IMR-90 (cell line): ENCODE data around the gene MOCS1. TPM values are rescaled to one million over a fixed set of nuclear protein-coding genes. Genes with fewer than 3 reads are reported as not detected.

Experiments used
- ATAC-seq: fragments of 200-7000 bp; cut with Tn5 transposase; 2 replicates; pipeline ENCODE4 v1.9.1; 2020; ENCODE audit warnings: low read depth, mild to moderate bottlenecking, moderate library complexity
- BruUV-seq: library from RNA; stranded (reverse); fragments of 400-500 nt; replicated peaks from 2 replicates; lab custom pipeline; 2021; lab: Mats Ljungman, UMichigan
- CTCF ChIA-PET: fragments of 300-600 bp; formaldehyde crosslinking; extraction: SDS; loops from one replicate; lab custom pipeline; 2021; ENCODE audit warnings: antibody characterized with exemption; lab: Yijun Ruan, JAX
- POLR2A ChIA-PET: fragments of 300-600 bp; sonication (Branson Sonifier 250); formaldehyde crosslinking; loops from one replicate; lab custom pipeline; 2022; ENCODE audit warnings: antibody characterized with exemption; ENCODE audit not compliant: unreplicated experiment; lab: Charles Lee
- DNase-seq: peaks from one replicate; pipeline ENCODE4 v3.0.0; 2013
- H2AFZ ChIP-seq: replicated peaks from 2 replicates; pipeline ENCODE3; 2013; ENCODE audit warnings: low read length, mild to moderate bottlenecking; ENCODE audit not compliant: poor library complexity
- H2AK5ac ChIP-seq: 2 replicates; pipeline ENCODE4 v1.6.1; 2013; ENCODE audit warnings: low read depth, low read length, inconsistent platforms
- H2AK9ac ChIP-seq: replicated peaks from 2 replicates; pipeline ENCODE3; 2013; ENCODE audit warnings: mild to moderate bottlenecking, low read depth, low read length, moderate library complexity; ENCODE audit not compliant: poor library complexity
- H2BK120ac ChIP-seq: 2 replicates; pipeline ENCODE4 v1.6.1; 2013; ENCODE audit warnings: low read depth, low read length, inconsistent platforms
- H2BK15ac ChIP-seq: 3 replicates; pipeline ENCODE4 v1.6.1; 2013; ENCODE audit warnings: low read depth, low read length, inconsistent platforms
- H2BK20ac ChIP-seq: 2 replicates; pipeline ENCODE4 v1.6.1; 2013; ENCODE audit warnings: low read depth, mild to moderate bottlenecking, inconsistent platforms, low read length, moderate library complexity
- H2BK5ac ChIP-seq: 2 replicates; pipeline ENCODE4 v1.6.1; 2013; ENCODE audit warnings: mild to moderate bottlenecking, low read depth, low read length, inconsistent platforms; ENCODE audit not compliant: poor library complexity, severe bottlenecking
- H3K14ac ChIP-seq: replicated peaks from 2 replicates; pipeline ENCODE4 v1.6.1; 2013; ENCODE audit warnings: low read depth, low read length, inconsistent platforms
- H3K18ac ChIP-seq: 2 replicates; pipeline ENCODE4 v1.6.1; 2013; ENCODE audit warnings: low read depth, low read length, control low read depth
- H3K23ac ChIP-seq: 2 replicates; pipeline ENCODE4 v1.6.1; 2013; ENCODE audit warnings: low read depth, low read length, inconsistent platforms
- H3K27ac ChIP-seq: 2 replicates; pipeline ENCODE4 v1.5.1; 2013; ENCODE audit warnings: mild to moderate bottlenecking, control low read depth, low read length; ENCODE audit not compliant: insufficient read depth
- H3K27me3 ChIP-seq: 2 replicates; pipeline ENCODE4 v1.6.1; 2013; ENCODE audit warnings: low read length; ENCODE audit not compliant: control insufficient read depth, insufficient read depth
- H3K36me3 ChIP-seq: 2 replicates; pipeline ENCODE4 v1.6.1; 2013; ENCODE audit warnings: low read length, mixed read lengths; ENCODE audit not compliant: control insufficient read depth, insufficient read depth
- H3K4ac ChIP-seq: 2 replicates; pipeline ENCODE4 v1.6.1; 2013; ENCODE audit warnings: low read depth, low read length, inconsistent platforms
- H3K4me1 ChIP-seq: 2 replicates; pipeline ENCODE4 v1.6.1; 2013; ENCODE audit warnings: low read length, mixed read lengths; ENCODE audit not compliant: control insufficient read depth, insufficient read depth
- H3K4me2 ChIP-seq: 2 replicates; pipeline ENCODE4 v1.6.1; 2013; ENCODE audit warnings: low read depth, mild to moderate bottlenecking, control low read depth, low read length, moderate library complexity
- H3K4me3 ChIP-seq: 2 replicates; pipeline ENCODE4 v1.5.1; 2013; ENCODE audit warnings: low read depth, mild to moderate bottlenecking, control low read depth, low read length, moderate library complexity; ENCODE audit not compliant: insufficient read depth
- H3K56ac ChIP-seq: 2 replicates; pipeline ENCODE4 v1.6.1; 2013; ENCODE audit warnings: low read length, inconsistent platforms; ENCODE audit not compliant: insufficient read depth; ENCODE audit errors: extremely low read depth
- H3K79me1 ChIP-seq, 2 experiments: 2 replicates each; pipeline ENCODE4 v1.6.1; 2013; ENCODE audit warnings: low read length in 2 of 2, inconsistent platforms in 1 of 2, low read depth in 1 of 2
- H3K9ac ChIP-seq: 2 replicates; pipeline ENCODE4 v1.6.1; 2013; ENCODE audit warnings: low read depth, low read length, control low read depth
- H3K9me1 ChIP-seq: 2 replicates; pipeline ENCODE4 v1.6.1; 2013; ENCODE audit warnings: low read length, inconsistent platforms; ENCODE audit not compliant: insufficient read depth
- H3K9me3 ChIP-seq: 2 replicates; pipeline ENCODE4 v1.6.1; 2013; ENCODE audit warnings: low read length; ENCODE audit not compliant: control insufficient read depth, insufficient read depth
- H4K20me1 ChIP-seq: 2 replicates; pipeline ENCODE4 v1.6.1; 2013; ENCODE audit warnings: low read length, inconsistent platforms; ENCODE audit not compliant: insufficient read depth
- H4K5ac ChIP-seq: 2 replicates; pipeline ENCODE4 v1.6.1; 2013; ENCODE audit warnings: mild to moderate bottlenecking, low read depth, low read length, control low read depth
- H4K8ac ChIP-seq, 2 experiments: 2 replicates each; pipeline ENCODE4 v1.6.1; 2013; ENCODE audit warnings: low read depth in 2 of 2, low read length in 2 of 2, control low read depth in 1 of 2, inconsistent platforms in 1 of 2
- H4K91ac ChIP-seq: 2 replicates; pipeline ENCODE4 v1.6.1; 2013; ENCODE audit warnings: low read depth, low read length, inconsistent platforms; ENCODE audit not compliant: insufficient read depth
- BHLHE40 ChIP-seq: fragments of 150-350 bp; IDR thresholded peaks from 2 replicates; pipeline ENCODE4 v1.6.1; 2016; ENCODE audit warnings: mild to moderate bottlenecking, low read depth, low read length
- CEBPB ChIP-seq: IDR thresholded peaks from 2 replicates; pipeline ENCODE4 v1.6.1; 2012; ENCODE audit warnings: low read depth, low read length, improper control_type of control experiment
- CHD1 ChIP-seq: IDR thresholded peaks from 2 replicates; pipeline ENCODE4 v1.6.1; 2012; ENCODE audit warnings: low read depth, low read length, improper control_type of control experiment
- FOS ChIP-seq: fragments of 150-350 bp; IDR thresholded peaks from 2 replicates; pipeline ENCODE4 v1.6.1; 2016; ENCODE audit warnings: low read depth, low read length
- MAFK ChIP-seq: IDR thresholded peaks from 2 replicates; pipeline ENCODE4 v1.6.1; 2012; ENCODE audit warnings: low read depth, low read length, improper control_type of control experiment
- MAZ ChIP-seq: IDR thresholded peaks from 2 replicates; pipeline ENCODE4 v1.6.1; 2012; ENCODE audit warnings: low read depth, mild to moderate bottlenecking, low read length, improper control_type of control experiment, moderate library complexity, borderline replicate concordance
- MXI1 ChIP-seq: IDR thresholded peaks from 2 replicates; pipeline ENCODE4 v1.6.1; 2012; ENCODE audit warnings: low read depth, mild to moderate bottlenecking, low read length, moderate library complexity, borderline replicate concordance
- NFE2L2 ChIP-seq: fragments of 150-350 bp; IDR thresholded peaks from 2 replicates; pipeline ENCODE4 v1.6.1; 2016; ENCODE audit warnings: low read depth, mild to moderate bottlenecking, low read length
- POLR2A ChIP-seq: IDR thresholded peaks from 2 replicates; pipeline ENCODE4 v1.6.1; 2012; ENCODE audit warnings: mild to moderate bottlenecking, low read depth, low read length
- RAD21 ChIP-seq: IDR thresholded peaks from 2 replicates; pipeline ENCODE4 v1.6.1; 2012; ENCODE audit warnings: low read length, improper control_type of control experiment
- RCOR1 ChIP-seq: IDR thresholded peaks from 2 replicates; pipeline ENCODE4 v1.6.1; 2012; ENCODE audit warnings: mild to moderate bottlenecking, low read length, improper control_type of control experiment; ENCODE audit not compliant: insufficient replicate concordance
- RFX5 ChIP-seq: IDR thresholded peaks from 2 replicates; pipeline ENCODE4 v1.8.0; 2012; ENCODE audit warnings: low read depth, mild to moderate bottlenecking, low read length, moderate library complexity
- SMC3 ChIP-seq: fragments of 150-350 bp; IDR thresholded peaks from 2 replicates; pipeline ENCODE4 v1.6.1; 2016; ENCODE audit warnings: low read depth, mild to moderate bottlenecking, antibody characterized with exemption, low read length, moderate library complexity
- WGBS, 2 experiments: methylation state at CpG; one replicate each; pipeline versions ENCODE4 v1.1.5 to v1.1.7; 2013; ENCODE audit warnings: missing lambda C conversion rate in 2 of 2; ENCODE audit not compliant: insufficient read length in 1 of 2; ENCODE audit errors: extremely low coverage in 2 of 2; 5-methylcytosine and 5-hydroxymethylcytosine counted together
- dilution Hi-C: fragments of 300-500 bp; cut with HindIII; formaldehyde crosslinking; loops from one replicate; pipeline ENCODE4 v1.14.3; 2018; ENCODE audit warnings: low sequenced_read_pairs; ENCODE audit not compliant: unreplicated experiment
- in situ Hi-C: fragments of 300-500 bp; cut with MboI; formaldehyde crosslinking; loops from 3 replicates; pipeline ENCODE4 v1.14.3; 2019; ENCODE audit warnings: low sequenced_read_pairs, inconsistent platforms, mixed read lengths
- intact Hi-C: fragments of 100-400 bp; cut with micrococcal nuclease; formaldehyde crosslinking; loops from 2 replicates; pipeline ENCODE4 v1.10.0; 2022
- polyA plus RNA-seq, 3 experiments: library from polyadenylated mRNA; depleted of rRNA; stranded (reverse); fragments of >200 nt; gene quantifications; 2 replicates each; pipeline ENCODE4 v1.2.3, GENCODE V29; 2012; ENCODE audit warnings: low replicate concordance in 1 of 3
- total RNA-seq: library from RNA; depleted of rRNA; stranded (reverse); fragments of >200 nt; gene quantifications from 2 replicates; pipeline ENCODE4 v1.2.3, GENCODE V29; 2012
- TF ChIP-seq, protein P1 (sequence below): conservative IDR thresholded peaks from 2 replicates; pipeline ENCODE4 v1.5.1; 2012; ENCODE audit warnings: mild to moderate bottlenecking, low read depth, low read length, improper control_type of control experiment
- TF ChIP-seq, protein P2 (sequence below): fragments of 150-350 bp; IDR thresholded peaks from 2 replicates; pipeline ENCODE4 v1.6.1; 2017; ENCODE audit warnings: mild to moderate bottlenecking, antibody characterized with exemption, low read length, low read depth
- TF ChIP-seq, protein P3 (sequence below): fragments of 150-350 bp; IDR thresholded peaks from 2 replicates; pipeline ENCODE4 v1.6.1; 2016; ENCODE audit warnings: low read depth, mild to moderate bottlenecking, low read length, moderate library complexity, borderline replicate concordance

Gene MOCS1
- total and polyA plus RNA-seq, 2 of the 4 experiments (the other 2 are of a cell fraction), result 5.5 to 9.5 TPM

DNA sequence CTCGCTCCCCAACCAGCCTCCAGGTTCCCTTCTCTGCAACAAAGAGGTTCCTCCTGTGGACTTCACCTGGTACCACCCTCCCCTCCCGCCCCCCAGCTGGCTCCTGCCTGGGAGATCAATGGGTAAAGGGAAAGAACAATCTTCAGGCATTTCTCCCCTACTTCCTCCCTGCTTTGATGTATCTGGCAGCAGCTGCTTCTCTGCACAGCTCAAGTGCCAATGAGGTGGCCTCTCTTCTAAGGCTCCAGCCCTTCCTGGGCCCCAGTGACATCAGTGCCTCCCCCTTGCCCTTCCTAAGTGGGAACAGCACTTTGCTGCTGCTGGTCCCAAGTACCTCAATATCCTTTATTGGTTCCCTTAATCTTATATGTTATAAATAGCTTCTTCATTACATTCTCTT, 23.5 kb downstream of the MOCS1 start:
- Histone ChIP-seq H3K27me3 (no peaks in the 10 kb centered on the region), H2BK15ac (no peak overlapping the region), H4K5ac (no peak overlapping the region), H3K4ac (no peak overlapping the region), H2BK5ac (no peak overlapping the region), H3K27ac (no peak overlapping the region), H2BK20ac (no peak overlapping the region), H3K4me2 (no peak overlapping the region), H2AK5ac (no peak overlapping the region), H3K56ac (no peak overlapping the region), H3K18ac (no peak overlapping the region), H3K9me1 (peaks cover 6% of the 10 kb centered on the region; the same call in 1 of the 2 replicates), H3K9me3 (no peaks in the 10 kb centered on the region), H4K20me1 (no peaks in the 10 kb centered on the region), H3K9ac (no peak overlapping the region), H2AFZ (no peak overlapping the region), H3K4me3 (no peak overlapping the region), H3K79me1 (0 out of 4 replicates have a peak, but pooled peaks cover 0 to under 1% of the 10 kb centered on the region in 2 experiments), H3K14ac (no peak overlapping the region), H4K91ac (no peak overlapping the region), H2BK120ac (no peak overlapping the region), H3K23ac (no peak overlapping the region), H3K4me1 (no peaks in the 10 kb centered on the region), H4K8ac (no peak overlapping the region), H2AK9ac (no peak overlapping the region), H3K36me3 (peaks cover 37% of the 10 kb centered on the region)
- BruUV-seq, result no TSS peak
- WGBS, 2 experiments, result no CpG with 5 or more reads among the region's 2 CpGs
- ChIA-PET CTCF (no interaction called here), POLR2A (no interaction called here)
- intact Hi-C loops (no loop called here), in situ Hi-C loops (no loop called here), dilution Hi-C loops (no loop called here)
- no peak for ATAC-seq
- TF ChIP-seq, protein P1, sequence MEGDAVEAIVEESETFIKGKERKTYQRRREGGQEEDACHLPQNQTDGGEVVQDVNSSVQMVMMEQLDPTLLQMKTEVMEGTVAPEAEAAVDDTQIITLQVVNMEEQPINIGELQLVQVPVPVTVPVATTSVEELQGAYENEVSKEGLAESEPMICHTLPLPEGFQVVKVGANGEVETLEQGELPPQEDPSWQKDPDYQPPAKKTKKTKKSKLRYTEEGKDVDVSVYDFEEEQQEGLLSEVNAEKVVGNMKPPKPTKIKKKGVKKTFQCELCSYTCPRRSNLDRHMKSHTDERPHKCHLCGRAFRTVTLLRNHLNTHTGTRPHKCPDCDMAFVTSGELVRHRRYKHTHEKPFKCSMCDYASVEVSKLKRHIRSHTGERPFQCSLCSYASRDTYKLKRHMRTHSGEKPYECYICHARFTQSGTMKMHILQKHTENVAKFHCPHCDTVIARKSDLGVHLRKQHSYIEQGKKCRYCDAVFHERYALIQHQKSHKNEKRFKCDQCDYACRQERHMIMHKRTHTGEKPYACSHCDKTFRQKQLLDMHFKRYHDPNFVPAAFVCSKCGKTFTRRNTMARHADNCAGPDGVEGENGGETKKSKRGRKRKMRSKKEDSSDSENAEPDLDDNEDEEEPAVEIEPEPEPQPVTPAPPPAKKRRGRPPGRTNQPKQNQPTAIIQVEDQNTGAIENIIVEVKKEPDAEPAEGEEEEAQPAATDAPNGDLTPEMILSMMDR, result no peak
- TF ChIP-seq MAZ (no peak), POLR2A (no peak), CEBPB (no peak), BHLHE40 (no peak), RAD21 (no peak), CHD1 (no peak), RFX5 (no peak), RCOR1 (no peak), MXI1 (no peak), MAFK (no peak), SMC3 (no peak), FOS (no peak), NFE2L2 (no peak)
- TF ChIP-seq, protein P2, sequence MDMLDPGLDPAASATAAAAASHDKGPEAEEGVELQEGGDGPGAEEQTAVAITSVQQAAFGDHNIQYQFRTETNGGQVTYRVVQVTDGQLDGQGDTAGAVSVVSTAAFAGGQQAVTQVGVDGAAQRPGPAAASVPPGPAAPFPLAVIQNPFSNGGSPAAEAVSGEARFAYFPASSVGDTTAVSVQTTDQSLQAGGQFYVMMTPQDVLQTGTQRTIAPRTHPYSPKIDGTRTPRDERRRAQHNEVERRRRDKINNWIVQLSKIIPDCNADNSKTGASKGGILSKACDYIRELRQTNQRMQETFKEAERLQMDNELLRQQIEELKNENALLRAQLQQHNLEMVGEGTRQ, result no peak
- TF ChIP-seq, protein P3, sequence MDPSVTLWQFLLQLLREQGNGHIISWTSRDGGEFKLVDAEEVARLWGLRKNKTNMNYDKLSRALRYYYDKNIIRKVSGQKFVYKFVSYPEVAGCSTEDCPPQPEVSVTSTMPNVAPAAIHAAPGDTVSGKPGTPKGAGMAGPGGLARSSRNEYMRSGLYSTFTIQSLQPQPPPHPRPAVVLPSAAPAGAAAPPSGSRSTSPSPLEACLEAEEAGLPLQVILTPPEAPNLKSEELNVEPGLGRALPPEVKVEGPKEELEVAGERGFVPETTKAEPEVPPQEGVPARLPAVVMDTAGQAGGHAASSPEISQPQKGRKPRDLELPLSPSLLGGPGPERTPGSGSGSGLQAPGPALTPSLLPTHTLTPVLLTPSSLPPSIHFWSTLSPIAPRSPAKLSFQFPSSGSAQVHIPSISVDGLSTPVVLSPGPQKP, result no peak
- no peak for DNase-seq
